Sigmoid colon (tissue), 4 donors: Measurements from ENCODE around the gene PAPLN.
A peak's percentile ranks its signal among the peaks of the same experiment; 100 is the strongest.

Source experiments
- EP300 ChIP-seq, 4 donors: sonication (generic); formaldehyde crosslinking; IDR thresholded peaks; one replicate each; pipeline ENCODE4 v1.6.1; 2017; ENCODE audit warnings: antibody characterized with exemption in 4 of 4
- POLR2A ChIP-seq, 2 donors: fragments of 450-650 bp; IDR thresholded peaks; one replicate each; pipeline ENCODE4 v1.6.1; 2016; ENCODE audit warnings: antibody characterized with exemption in 2 of 2, mild to moderate bottlenecking in 2 of 2, moderate library complexity in 2 of 2
- POLR2AphosphoS5 ChIP-seq, 4 donors: sonication (generic); formaldehyde crosslinking; IDR thresholded peaks; one replicate each; pipeline ENCODE4 v1.6.1; 2017; ENCODE audit warnings: antibody characterized with exemption in 4 of 4
- TF ChIP-seq, protein P1 (sequence below), 4 experiments: fragments of 450-650 bp in 3 of 4; fragments of 200-600 bp in 1 of 4; IDR thresholded peaks; one replicate each; pipeline ENCODE4 v1.5.1; 2016 to 2019; ENCODE audit warnings: antibody characterized with exemption in 4 of 4, mild to moderate bottlenecking in 3 of 4, moderate library complexity in 2 of 4

DNA sequence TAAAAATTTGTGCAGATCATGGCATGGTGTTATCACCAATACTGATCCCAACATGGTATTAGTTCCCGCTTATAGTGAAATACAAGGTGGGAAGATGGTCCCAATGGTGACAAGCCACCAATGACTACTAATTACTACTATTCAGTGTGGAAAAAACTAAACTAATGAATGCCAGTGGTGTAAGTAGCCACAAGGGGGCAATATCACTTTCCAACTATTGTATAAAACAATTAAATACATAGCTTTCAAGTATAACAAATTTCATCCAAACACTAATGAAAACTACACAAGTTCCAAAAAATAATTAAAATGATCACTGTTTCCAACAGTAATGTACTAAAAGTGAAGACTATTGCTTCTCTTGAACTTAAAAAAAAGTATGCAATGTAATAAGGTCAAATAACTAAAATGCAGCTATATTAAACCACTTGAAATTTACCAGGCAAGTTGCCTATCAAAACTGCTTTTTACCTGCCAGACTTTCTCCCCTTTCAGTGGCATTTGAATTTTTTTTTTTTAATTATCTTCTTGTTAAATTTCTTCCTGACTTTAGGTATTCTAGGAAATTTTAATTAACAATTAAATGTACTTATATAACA is 58.0 kb downstream of the PAPLN start:
- no peak for TF ChIP-seq EP300 (IDR thresholded peaks at IDR 0.05)
- TF ChIP-seq, protein P1, sequence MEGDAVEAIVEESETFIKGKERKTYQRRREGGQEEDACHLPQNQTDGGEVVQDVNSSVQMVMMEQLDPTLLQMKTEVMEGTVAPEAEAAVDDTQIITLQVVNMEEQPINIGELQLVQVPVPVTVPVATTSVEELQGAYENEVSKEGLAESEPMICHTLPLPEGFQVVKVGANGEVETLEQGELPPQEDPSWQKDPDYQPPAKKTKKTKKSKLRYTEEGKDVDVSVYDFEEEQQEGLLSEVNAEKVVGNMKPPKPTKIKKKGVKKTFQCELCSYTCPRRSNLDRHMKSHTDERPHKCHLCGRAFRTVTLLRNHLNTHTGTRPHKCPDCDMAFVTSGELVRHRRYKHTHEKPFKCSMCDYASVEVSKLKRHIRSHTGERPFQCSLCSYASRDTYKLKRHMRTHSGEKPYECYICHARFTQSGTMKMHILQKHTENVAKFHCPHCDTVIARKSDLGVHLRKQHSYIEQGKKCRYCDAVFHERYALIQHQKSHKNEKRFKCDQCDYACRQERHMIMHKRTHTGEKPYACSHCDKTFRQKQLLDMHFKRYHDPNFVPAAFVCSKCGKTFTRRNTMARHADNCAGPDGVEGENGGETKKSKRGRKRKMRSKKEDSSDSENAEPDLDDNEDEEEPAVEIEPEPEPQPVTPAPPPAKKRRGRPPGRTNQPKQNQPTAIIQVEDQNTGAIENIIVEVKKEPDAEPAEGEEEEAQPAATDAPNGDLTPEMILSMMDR (IDR thresholded peaks at IDR 0.05) = peak; percentile 49 to 68 (median 64)
- TF ChIP-seq POLR2A (IDR thresholded peaks at IDR 0.05) = no peak
- TF ChIP-seq POLR2AphosphoS5 (IDR thresholded peaks at IDR 0.05) = no peak
